ENCODE data around the gene GPR22.

GPR22 gene, protein sequence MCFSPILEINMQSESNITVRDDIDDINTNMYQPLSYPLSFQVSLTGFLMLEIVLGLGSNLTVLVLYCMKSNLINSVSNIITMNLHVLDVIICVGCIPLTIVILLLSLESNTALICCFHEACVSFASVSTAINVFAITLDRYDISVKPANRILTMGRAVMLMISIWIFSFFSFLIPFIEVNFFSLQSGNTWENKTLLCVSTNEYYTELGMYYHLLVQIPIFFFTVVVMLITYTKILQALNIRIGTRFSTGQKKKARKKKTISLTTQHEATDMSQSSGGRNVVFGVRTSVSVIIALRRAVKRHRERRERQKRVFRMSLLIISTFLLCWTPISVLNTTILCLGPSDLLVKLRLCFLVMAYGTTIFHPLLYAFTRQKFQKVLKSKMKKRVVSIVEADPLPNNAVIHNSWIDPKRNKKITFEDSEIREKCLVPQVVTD

DNA sequence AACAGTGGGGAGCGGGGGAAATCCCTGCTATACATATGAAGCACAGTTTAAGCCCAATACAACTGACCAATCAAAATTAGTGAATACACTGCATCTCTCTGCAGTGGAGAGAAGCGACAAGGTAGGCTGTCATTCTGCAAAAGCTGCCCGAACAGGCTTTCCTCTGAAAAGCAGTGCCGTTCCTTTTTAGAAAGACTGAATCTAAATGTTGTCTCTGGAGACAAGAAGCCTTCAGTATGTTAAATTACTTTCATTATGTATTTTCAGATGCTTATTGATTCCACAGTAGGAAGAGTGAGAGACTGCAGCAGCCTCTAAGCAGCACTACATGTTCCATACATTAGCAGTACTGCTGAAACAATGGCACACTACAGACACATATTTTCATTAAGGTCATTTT, at the start of gene GPR22:
Gene GPR22 (plus strand): TSS at position 129 of the 400 bp plus-strand sequence. CDS start 4,004 bp downstream, outside the sequence.
- no peak for DNase-seq

DNA sequence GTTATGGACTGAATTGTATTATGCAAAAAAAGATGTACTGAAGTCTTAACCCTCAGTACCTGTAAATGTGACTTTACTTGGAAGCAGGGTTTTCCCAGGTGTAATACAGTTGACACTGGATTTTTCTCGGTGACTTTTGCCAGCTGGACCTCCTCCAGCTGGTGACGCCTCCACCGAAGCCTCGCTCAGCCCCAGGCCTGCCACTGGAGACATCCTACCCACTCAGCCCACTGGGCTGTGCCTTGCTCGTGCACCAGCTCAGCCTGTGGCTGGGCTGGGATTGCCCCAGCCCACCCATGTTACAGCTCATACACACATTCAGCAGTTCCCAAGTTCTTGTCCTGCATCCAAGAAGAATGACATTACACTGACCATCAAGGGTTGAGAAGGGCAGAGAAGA, 42.4 kb upstream of the GPR22 start:
- no peak for DNase-seq

DNA sequence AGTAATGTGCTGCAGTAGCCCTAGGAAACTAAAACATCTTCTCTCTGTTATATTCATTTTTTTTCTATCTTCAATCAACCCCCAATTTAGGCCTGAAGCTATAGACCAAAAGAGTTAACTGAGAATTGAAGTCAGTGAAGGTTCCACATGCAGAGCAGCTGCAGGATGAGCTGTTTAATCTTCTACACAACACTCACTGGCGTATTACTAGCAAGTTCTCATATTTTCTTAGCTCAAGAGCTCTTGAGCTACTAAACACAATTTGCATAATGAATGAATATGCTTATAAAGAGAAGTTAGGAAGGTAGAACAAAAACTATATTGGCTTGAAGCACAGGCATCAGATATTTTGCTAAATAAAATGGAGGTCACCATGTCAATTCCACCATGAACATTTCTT, 41.2 kb upstream of the GPR22 start:
- no peak for DNase-seq

DNA sequence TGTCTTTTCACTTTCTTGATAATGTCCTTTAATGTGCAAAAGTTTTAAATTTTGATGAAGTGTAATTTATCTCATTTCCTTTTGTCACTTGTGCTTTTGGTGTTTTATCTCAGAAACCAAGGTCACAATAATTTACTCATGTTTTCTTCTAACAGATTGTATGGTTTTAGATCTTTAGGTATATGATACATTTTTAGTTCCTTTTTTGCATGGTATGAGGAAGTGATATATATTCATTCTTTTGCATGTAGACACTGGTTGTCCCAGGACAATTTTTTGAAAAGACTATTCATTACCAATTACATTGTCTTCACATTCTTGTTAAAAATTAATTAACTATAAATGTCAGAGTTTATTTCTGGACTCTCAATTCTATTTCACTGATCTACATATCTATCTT, 39.8 kb upstream of the GPR22 start:
- no peak for DNase-seq

DNA sequence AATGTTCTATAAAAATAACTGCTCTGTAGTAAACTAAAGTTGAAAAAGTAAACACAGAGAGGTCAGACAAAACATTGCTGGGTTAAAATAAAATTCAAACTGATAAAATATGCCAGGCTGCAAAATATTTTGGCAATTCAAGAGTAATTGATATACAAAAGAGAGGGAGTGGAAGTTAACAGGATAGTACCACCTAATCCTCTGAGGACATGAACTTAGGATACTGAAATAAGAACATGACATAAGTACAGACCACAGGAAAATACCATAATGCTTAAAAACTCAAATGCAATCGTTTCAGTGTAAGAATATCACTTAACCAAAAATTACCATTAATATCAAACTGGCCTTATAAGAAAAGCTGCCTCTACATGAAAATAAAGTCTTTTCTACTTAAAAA, 37.6 kb upstream of the GPR22 start:
- no peak for DNase-seq

DNA sequence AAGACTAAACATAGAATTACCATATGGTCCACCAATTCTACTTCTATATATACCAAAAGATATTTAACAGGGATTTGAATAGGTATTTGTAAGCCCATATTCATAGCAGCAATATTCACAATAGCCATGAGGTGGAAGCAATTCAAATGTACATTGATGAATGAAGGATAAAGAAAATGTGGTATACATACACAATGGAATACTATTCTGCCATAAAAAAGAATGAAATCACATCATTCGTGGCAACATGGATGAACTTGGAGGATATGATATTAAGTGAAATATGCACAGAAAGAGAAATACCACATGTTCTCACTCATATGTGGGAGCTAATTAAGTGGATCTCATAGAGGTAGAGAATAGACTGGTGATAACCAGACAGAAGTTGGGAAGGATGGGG, 34.1 kb upstream of the GPR22 start:
- no peak for DNase-seq

DNA sequence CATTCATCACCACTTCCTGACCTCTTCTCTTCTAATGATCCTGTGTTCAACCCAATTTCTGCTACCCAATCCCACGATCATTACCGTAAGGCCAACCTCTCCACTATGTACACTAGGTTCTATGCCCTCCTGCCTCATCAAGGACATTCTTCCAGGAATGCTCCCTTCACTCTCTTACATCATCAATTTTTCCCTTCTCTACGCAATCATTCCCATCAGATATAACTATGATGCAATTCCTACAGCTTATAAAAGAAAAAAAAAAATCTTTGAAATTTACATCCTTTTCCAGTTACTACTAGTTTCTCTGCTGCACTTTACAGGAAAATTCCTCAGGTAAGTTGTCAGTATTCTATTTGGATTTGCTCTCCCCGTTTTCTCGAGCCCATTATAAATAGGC, 30.8 kb upstream of the GPR22 start:
- no peak for DNase-seq

DNA sequence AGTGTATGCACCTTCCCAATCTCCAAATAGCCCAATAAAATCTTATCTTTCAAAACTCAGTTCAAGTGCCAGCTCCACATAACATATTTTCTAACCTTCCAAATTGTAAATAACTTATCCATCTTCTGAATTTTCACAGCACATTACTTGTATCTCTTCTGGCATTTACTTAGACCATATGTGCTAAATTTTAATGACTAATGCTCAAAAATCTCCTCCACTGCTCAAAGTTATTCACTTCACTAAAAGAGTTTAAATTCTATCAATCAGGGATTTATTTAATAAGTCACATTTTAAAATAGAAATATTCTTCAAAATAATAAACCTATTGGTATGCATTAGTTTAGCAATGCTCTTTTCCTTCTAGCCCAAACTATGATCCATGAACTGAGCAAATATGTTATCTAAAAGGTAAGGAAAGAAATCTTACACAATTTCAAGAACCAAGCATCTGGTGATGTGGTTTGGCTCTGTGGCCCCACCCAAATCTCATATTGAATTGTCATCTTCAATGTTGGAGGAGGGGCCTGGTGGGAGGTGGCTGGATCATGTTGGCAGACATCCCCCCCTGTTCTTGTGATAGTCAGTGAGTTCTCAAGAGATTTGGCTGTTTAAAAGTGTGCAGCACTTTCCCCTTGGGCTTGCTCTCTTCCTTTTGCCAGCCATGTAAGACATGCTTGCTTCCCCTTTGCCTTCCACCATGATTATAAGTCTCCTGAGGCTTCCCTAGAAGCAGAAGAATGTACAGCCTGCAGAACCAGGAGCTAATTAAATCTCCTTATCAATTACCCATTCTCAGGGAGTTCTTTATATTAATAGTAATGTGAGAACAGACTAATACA, 28.1 kb upstream of the GPR22 start:
- peak; percentile 14 for DNase-seq

DNA sequence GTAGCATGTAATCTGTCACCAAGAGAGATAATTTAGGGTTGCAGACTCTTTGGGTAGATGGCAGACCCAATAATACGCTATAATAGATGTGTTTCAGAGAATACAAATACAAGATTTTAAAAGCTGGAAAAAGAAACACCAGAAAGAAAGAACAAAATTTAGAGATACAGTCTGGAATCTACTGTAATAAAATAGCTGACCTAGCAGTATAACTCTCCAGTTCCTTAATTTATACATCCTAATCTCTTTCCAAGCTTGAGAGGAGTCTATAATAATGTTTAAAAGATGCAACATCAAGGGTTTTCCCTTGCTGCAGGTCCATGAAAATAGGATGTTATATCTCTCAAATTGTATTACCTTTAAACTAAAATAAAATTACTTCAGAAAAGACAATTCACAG, 27.2 kb upstream of the GPR22 start:
- DNase-seq, result no peak

DNA sequence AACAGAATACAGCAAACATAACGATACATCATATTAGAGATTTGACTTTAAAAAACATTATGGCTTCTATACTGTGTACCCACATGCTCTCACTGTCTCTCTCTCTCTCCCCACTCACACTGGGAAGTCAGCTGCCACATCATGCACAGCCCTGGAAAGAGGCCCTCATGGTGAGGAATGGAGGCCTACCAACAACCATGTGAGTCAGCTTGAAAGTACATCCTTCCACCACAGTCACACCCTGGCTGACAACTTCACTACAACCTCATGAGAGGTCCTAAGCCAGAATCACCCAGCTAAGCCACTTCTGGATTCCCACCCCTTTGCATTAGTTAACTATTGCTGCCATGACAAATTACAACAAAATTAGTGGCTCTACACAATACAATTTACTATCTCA, 23.3 kb upstream of the GPR22 start:
- peak; percentile 51 for DNase-seq

DNA sequence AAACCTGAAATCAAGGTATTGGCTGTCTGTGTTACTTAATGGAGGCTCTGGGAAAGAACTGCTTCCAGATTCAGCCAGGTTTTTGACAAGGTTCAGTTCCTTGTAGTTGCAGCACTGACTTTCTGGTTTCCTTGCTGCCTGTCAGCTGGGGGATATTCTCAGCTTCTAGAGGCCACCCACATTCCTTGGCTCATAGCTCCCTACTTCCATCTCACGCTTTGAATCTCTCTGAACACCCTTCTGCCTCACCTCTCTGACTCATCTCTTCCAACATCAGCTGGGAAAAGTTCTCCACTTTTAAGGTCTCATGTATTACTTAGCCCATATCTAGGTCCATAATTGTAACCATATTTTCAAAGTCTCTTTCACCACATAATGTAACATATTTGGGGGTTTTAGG, 22.9 kb upstream of the GPR22 start:
- peak; percentile 33 for DNase-seq

DNA sequence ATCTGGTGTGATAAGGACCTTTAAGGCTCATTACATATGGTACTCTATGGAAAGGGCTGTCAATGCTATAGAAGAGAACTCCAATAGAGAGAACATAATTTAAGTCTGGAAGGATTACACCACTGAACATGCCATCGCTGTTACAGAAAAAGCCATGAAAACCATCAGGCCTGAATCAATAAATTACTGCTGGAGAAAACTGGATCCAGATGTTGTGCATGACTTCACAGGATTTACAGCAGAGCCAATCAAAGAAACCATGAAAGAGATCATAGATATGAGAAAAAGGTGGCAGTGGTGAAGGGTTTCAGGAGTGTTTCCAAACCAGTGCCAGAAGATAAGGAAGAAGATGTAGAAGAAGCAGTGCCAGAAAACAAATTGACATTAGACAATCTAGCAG, 18.9 kb upstream of the GPR22 start:
- no peak for DNase-seq

DNA sequence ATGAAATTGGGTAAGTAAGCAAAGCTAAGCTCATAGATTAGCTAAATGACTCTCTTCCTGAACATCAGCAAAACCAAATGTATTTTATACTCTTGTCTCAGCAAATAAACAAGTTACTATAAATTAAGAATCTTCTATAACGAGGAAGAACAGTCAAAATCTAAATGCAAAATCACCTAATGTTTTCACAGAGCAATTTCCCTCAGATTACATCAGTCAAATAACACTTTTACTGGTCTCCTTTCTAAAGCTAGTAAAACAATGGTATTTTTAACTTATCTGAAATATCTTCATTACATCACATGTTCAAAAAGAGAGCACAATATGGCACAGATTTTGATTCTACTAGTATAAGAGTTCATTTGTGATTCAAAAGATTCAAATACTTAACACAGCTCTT, 16.5 kb upstream of the GPR22 start:
- DNase-seq, result no peak

DNA sequence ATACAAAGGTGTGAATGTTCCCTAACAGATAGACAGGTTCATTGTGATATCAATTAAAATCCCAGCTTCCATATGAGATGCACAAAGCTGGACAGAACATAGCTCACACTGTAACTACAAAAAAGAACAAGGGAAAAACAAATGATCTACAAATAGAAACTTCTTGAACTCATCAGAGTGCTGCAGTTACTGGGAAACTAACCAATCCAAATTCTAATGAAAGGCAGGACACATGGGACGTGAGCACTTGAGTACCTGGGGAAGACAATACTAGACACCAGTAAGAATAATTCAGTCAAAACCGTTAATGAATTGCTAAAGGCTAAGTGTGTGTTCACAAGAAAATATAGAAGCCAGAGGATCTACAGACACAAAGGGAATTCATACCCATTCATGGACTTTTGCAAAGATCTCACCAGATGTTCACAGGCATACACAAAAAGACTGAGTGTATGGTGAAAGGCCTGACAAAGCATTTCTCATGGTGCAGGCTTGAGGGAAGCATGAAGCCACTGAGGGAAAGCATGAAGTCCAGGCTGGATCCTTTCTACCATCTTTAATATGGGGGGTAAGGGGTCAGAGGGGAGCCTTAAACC, 7.8 kb upstream of the GPR22 start:
- no peak for DNase-seq

DNA sequence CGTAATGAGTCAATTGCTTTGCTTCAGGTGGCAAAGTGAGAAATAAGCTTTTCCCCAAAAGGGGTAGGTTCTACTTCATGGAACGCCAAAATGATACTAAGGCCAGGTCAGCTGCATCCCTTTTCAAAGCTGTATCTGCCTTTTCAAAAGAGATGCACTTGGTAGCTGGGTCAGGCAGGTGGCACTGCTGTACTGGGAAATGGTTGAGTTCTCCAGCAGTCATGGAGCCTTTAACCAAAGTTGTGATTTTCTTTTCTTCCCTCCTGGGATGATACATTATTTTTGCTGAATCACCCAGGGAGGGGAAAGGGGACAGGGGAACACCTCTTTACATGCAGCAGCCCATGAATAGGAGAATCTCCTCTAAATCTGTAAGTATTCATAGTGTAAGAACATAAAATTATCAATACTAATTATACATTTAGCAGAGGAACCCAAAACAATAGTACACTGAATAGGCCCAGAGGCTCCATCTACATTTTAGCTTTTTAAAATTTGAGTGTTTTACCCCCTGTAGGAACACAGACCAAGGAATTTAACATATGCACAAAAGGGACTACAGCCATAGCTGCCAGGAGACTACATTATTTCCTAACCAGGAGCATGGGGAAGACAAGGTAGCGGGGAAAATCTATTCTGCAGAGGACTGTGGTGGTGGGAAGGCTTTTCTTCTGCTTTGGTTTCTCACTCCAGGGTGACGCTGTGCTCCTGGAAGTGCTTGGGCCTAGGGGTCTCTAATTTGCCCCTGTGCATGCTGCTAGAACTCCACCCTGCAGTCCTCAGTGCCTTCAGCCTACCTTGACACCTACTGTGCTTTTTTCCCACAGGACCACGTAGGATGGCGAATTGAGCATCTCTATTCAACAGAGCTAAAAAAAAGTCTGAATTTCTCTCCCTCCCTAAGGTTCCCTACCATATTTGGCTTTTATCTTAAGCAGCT, 6.4 kb upstream of the GPR22 start:
- DNase-seq, result peak; percentile 65

DNA sequence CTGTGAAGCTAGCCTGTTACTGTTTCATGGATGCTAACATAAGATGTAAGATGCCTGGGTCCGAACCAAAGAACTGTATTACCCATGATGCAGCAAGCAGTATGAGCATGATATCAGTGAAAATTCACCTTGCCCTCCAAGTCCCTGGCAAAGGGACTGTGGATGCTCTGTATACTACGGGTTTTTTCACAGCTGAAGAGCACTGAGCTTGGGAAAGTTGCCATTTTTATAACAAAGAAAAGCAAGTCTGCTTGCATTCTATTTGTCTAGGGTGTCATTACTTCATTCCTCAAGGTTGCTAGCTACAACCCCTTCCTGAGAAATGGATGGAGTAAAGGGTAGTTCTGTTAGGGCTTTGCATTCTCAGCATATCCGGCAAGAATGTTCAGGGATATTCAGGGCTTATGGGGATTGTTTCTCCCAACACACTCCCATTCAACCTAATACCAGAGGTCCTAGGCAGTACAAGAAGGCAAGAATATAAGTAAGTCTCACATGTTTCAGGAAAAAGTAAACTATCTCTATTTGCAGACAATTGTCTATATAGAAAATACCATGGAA, 5.1 kb upstream of the GPR22 start:
- no peak for DNase-seq

DNA sequence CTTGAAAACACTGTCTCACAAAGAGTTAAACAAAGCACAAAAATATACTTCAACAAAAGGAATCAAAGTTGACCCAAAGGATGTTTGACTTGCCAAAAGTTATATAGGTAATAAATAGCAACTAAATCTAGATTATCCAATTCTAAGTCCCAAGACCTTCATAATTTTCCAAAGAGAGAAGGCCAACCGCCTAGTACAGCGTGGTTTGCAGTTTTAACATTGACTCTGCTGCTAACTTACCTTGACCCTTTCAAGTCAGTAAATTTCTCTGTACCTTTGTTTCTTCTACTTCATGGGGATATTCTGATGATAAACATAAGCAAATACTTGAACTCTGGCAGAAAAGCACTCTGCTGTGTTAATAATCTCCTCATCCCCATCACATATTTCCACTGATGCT, 1.9 kb upstream of the GPR22 start:
- no peak for DNase-seq

DNA sequence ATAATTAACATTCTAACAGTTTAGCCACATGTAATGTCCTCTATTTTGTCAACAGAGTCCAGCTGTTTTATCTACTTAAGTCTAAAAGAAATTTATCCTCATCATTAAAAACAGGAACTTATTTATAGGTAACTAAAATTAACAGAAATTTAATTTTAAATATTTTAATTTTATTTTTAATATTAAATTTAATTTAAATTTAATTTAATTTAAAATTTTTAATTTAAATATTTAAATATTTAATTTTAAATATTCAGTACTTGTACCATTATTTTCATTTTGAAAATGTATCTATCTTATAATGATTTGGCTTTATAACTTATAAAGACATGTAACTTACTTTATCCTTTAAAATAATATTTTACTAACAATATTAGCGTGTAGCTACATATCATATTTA, 1.0 kb upstream of the GPR22 start:
- DNase-seq, result no peak

DNA sequence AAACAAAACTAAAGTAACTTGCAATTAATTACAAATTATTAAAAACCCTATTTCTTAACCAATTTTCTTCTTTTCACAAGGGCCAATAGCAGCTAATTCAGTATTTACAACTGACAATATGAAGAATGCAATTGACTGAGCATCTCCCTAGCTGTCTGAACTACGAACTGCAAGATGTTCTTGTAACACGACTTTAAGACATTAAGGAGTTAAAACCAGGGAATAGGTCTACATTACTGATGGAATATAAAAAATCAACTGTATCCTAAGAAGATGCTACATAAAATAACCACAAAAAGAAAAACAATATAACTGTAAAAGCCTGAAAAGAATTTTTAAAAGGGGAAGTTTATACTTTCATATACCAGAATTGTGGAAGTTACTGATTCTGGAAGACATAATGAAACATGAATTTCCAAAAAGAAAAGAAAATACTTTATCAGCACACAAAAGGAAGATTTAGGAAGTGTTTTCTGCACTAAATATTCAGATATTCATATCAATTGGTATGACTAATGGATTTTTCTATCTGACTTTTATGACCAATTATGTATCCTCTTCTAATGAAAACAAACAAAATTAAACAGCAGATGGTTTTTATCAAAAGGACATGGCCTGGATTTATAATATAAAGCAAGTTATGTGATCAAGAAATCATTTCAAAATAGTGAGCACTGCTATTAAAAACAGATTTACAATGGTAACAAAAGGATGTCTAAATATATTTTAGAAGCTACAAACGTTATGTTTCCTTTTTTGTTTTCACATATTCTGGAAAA, 1.6 kb downstream of the GPR22 start:
- DNase-seq, result peak; percentile 8

DNA sequence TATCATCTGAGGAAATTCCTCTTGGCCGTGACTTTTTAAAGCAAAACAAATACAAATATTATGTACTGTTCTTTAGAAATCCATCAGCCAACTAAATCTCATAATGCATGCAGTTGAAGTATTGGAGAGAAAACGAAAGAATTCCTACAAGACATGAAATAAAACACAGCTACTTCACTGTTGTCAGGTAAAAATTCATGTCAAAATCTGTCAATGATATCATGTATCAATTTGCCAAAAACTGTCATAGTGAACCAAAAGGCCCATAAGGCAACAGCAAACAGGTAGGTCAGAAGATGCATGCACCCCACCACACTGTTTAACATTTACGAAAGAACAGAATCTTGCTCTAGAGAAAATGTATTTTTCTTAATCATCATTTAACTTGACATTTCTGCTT, 2.3 kb downstream of the GPR22 start:
- DNase-seq, result no peak

DNA sequence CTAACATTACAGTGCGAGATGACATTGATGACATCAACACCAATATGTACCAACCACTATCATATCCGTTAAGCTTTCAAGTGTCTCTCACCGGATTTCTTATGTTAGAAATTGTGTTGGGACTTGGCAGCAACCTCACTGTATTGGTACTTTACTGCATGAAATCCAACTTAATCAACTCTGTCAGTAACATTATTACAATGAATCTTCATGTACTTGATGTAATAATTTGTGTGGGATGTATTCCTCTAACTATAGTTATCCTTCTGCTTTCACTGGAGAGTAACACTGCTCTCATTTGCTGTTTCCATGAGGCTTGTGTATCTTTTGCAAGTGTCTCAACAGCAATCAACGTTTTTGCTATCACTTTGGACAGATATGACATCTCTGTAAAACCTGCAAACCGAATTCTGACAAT, 4.3 kb downstream of the GPR22 start:
- DNase-seq, result no peak

DNA sequence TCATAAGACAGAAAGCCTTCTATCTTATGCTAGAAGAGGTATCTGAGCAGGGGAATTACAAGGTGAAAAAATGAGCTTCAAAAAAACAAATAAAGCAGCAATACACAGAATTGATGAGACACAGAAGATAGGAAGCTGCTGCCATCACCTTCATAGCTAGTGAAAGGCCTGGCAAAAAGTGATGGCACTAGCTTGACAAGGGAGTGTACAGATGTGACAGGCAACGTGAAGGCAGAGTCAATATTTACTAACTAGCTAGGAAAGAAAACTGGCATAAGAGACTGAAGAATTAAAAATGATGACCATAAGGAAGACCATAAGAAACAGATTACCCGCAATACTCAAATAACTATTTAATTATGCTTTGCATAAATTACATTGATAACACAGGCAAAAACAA, 9.4 kb downstream of the GPR22 start:
- no peak for DNase-seq
